B cell (primary cell): Measurements from ENCODE around the gene PTCD1. TPM values are rescaled to one million over a fixed set of nuclear protein-coding genes. Genes with fewer than 3 reads are reported as not detected.

Source experiments
- ATAC-seq: fragments of 200-7000 bp; cut with Tn5 transposase; one replicate; pipeline ENCODE4 v1.10.0; 2021; ENCODE audit warnings: low read depth, mild to moderate bottlenecking, moderate number of reproducible peaks, moderate library complexity
- CTCF ChIA-PET: fragments of 350-600 bp; sonication (Branson Sonifier 250); formaldehyde crosslinking; loops from one replicate; lab custom pipeline; 2021; ENCODE audit warnings: antibody characterized with exemption, inconsistent platforms; lab: Charles Lee
- POLR2A ChIA-PET: fragments of 350-600 bp; sonication (Branson Sonifier 250); formaldehyde crosslinking; loops from one replicate; lab custom pipeline; 2021; ENCODE audit warnings: antibody characterized with exemption; lab: Charles Lee
- DNase-seq: peaks from one replicate; pipeline ENCODE4 v3.0.0; 2013
- H2AFZ ChIP-seq: 2 replicates; pipeline ENCODE4 v1.6.1; 2012; ENCODE audit warnings: mild to moderate bottlenecking, low read depth, low read length; ENCODE audit not compliant: insufficient read depth, poor library complexity, severe bottlenecking
- H3K27ac ChIP-seq, 2 donors: 1 replicate in 1 of 2; 2 replicates in 1 of 2; pipeline ENCODE4 v1.5.1; 2012 to 2013; ENCODE audit warnings: low read length in 2 of 2, mild to moderate bottlenecking in 2 of 2, moderate library complexity in 1 of 2
- H3K27me3 ChIP-seq, 4 experiments: fragments of 200-600 bp in 1 of 4; sonication (generic) in 1 of 4; replicated peaks in 1 of 4; 1 replicate in 2 of 4; 2 replicates in 2 of 4; pipeline versions ENCODE4 v1.6.1 to v1.7.0; 2013 to 2016; ENCODE audit warnings: low read length in 3 of 4, mild to moderate bottlenecking in 2 of 4, mixed read lengths in 1 of 4, moderate library complexity in 1 of 4; ENCODE audit not compliant: insufficient read depth in 4 of 4, control insufficient read depth in 3 of 4; ENCODE audit errors: control extremely low read depth in 1 of 4
- H3K36me3 ChIP-seq, 2 experiments: replicated peaks in 1 of 2; 1 replicate in 1 of 2; 2 replicates in 1 of 2; pipeline versions ENCODE4 v1.6.1 to v1.7.1; 2013; ENCODE audit warnings: low read length in 1 of 2; ENCODE audit not compliant: insufficient read depth in 2 of 2, control insufficient read depth in 1 of 2; ENCODE audit errors: control extremely low read depth in 1 of 2, extremely low read depth in 1 of 2
- H3K4me1 ChIP-seq, 2 donors: fragments of 200-600 bp in 1 of 2; sonication (generic) in 1 of 2; 1 replicate in 1 of 2; 2 replicates in 1 of 2; pipeline versions ENCODE4 v1.5.1 to v1.6.1; 2013 to 2017; ENCODE audit warnings: low read length in 2 of 2; ENCODE audit not compliant: control insufficient read depth in 2 of 2, insufficient read depth in 2 of 2
- H3K4me2 ChIP-seq: replicated peaks from 2 replicates; pipeline ENCODE3; 2012; ENCODE audit warnings: mild to moderate bottlenecking, low read depth, low read length; ENCODE audit not compliant: poor library complexity, severe bottlenecking
- H3K4me3 ChIP-seq, 5 experiments: fragments of 200-600 bp in 1 of 5; sonication (generic) in 1 of 5; 1 replicate in 3 of 5; 2 replicates in 2 of 5; pipeline versions ENCODE4 v1.5.1 to v1.7.0; 2011 to 2016; ENCODE audit warnings: low read length in 4 of 5, mild to moderate bottlenecking in 4 of 5, low read depth in 2 of 5, control low read depth in 1 of 5, moderate library complexity in 1 of 5; ENCODE audit not compliant: insufficient read depth in 1 of 5; ENCODE audit errors: control extremely low read depth in 1 of 5, extremely low read depth in 1 of 5
- H3K79me2 ChIP-seq: fragments of 200-600 bp; sonication (generic); one replicate; pipeline ENCODE4 v1.6.0; 2016; ENCODE audit warnings: low read length; ENCODE audit not compliant: control insufficient read depth, insufficient read depth
- H3K9ac ChIP-seq: fragments of 200-600 bp; sonication (generic); 2 replicates; pipeline ENCODE4 v1.6.1; 2017; ENCODE audit warnings: mild to moderate bottlenecking, low read length, moderate library complexity
- H3K9me3 ChIP-seq, 3 donors: one replicate each; pipeline versions ENCODE4 v1.6.1 to v1.7.1; 2013; ENCODE audit warnings: low read length in 2 of 3; ENCODE audit not compliant: control insufficient read depth in 2 of 3, insufficient read depth in 1 of 3; ENCODE audit errors: control extremely low read depth in 1 of 3
- H4K20me1 ChIP-seq: 2 replicates; pipeline ENCODE4 v1.6.0; 2012; ENCODE audit warnings: mild to moderate bottlenecking, low read length; ENCODE audit not compliant: insufficient read depth, control insufficient read depth, poor library complexity, severe bottlenecking
- H3K27ac Mint-ChIP-seq: one replicate; pipeline ENCODE4 v1.8.0; 2021; ENCODE audit warnings: mixed read lengths
- H3K27me3 Mint-ChIP-seq: one replicate; pipeline ENCODE4 v1.8.0; 2021; ENCODE audit warnings: mixed read lengths
- H3K4me1 Mint-ChIP-seq: one replicate; pipeline ENCODE4 v1.8.0; 2021; ENCODE audit warnings: mixed read lengths
- H3K4me3 Mint-ChIP-seq: one replicate; pipeline ENCODE4 v1.8.0; 2021; ENCODE audit warnings: mixed read lengths
- H3K9me3 Mint-ChIP-seq: one replicate; pipeline ENCODE4 v1.8.0; 2022; ENCODE audit warnings: mixed read lengths; ENCODE audit not compliant: insufficient read depth
- EZH2 ChIP-seq: IDR thresholded peaks from 2 replicates; pipeline ENCODE4 v1.6.1; 2012; ENCODE audit warnings: borderline replicate concordance, low read depth, mild to moderate bottlenecking, moderate library complexity, low read length; ENCODE audit not compliant: insufficient read depth, poor library complexity, severe bottlenecking
- WGBS: methylation state at CpG from one replicate; pipeline ENCODE4 v1.1.5; 2013; ENCODE audit warnings: missing lambda C conversion rate; ENCODE audit not compliant: insufficient coverage; 5-methylcytosine and 5-hydroxymethylcytosine counted together
- intact Hi-C: fragments of 100-400 bp; cut with micrococcal nuclease; formaldehyde crosslinking; loops from one replicate; pipeline ENCODE4 v1.10.0; 2022
- polyA plus RNA-seq: library from polyadenylated mRNA; depleted of rRNA; stranded (reverse); fragments of >200 nt; gene quantifications from 2 replicates; pipeline ENCODE4 v1.2.3, GENCODE V29; 2012
- total RNA-seq, 2 donors: library from RNA; stranded (reverse); fragments of 120-200 nt in 1 of 2; gene quantifications; 1 replicate in 1 of 2; 2 replicates in 1 of 2; pipeline versions ENCODE4 v1.2.3 to v1.2.4, GENCODE V29; 2013 to 2022
- TF ChIP-seq, protein P1 (sequence below): fragments of 200-600 bp; IDR thresholded peaks from one replicate; pipeline ENCODE4 v1.8.0; 2022; ENCODE audit warnings: antibody characterized with exemption, mild to moderate bottlenecking

The PTCD1 gene
- total and polyA plus RNA-seq, 2 donors (not counting 1 experiment from before 2014, with no cell fraction given): 9.7 to 14.8 TPM

DNA sequence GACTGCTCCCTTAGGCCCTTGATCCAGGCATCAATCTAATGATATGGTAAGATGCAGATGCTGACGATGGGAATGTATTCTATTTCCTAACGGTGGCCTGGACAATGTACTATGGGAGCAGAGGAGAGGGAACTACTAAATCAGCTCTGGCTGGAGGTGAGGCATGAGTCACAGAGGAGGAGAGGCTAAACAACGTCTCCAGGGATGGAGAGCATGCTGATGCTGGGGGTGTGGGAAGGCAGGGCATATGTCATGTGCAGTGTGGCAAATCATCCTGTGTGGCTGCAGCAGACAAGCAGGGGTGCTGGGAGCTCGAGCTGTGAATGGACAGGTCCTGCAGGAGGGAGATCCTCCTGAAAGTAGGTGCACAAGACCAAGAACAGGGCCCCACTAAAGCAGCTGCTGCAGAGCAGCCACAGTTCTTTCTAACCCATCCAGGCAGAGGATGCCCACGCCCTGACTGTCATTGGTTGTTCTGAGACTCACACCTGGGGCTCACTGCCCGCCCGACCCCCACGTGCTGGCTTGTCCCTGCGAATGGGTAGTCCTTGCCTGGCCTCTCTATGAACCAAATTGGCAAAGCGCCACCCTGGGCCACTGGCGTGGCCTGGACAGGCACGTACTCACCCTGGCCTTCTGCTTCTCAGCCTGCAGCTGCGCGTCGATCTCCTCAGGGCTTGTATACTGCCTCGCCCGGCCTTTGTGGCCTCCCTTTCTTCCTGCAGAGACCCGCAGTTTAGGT lies 34.2 kb downstream of the PTCD1 start:
- H3K4me1 Mint-ChIP-seq: peaks cover 38% of the 10 kb centered on the region
- no peak overlapping the region for H3K4me2 ChIP-seq
- peaks cover 58% of the 10 kb centered on the region for H3K79me2 ChIP-seq
- H3K27ac ChIP-seq: no peak overlapping the region
- no peaks in the 10 kb centered on the region for H3K27me3 Mint-ChIP-seq
- no peak for DNase-seq
- H3K9me3 Mint-ChIP-seq: no peaks in the 10 kb centered on the region
- H4K20me1 ChIP-seq: peaks cover 67% of the 10 kb centered on the region
- CTCF ChIA-PET: interaction anchor here (1.1 kb wide), 1 partner anchor 17 kb away, joined by 3 read pairs; no protein-coding TSS in a partner anchor
- H3K36me3 ChIP-seq: peaks cover 7 to 44% of the 10 kb centered on the region in 2 experiments
- peaks cover 17 to 22% of the 10 kb centered on the region in 2 donors for H3K4me1 ChIP-seq
- 97% methylated on average over 18 of the region's 18 CpGs for WGBS
- no peak for TF ChIP-seq EZH2
- TF ChIP-seq, protein P1, sequence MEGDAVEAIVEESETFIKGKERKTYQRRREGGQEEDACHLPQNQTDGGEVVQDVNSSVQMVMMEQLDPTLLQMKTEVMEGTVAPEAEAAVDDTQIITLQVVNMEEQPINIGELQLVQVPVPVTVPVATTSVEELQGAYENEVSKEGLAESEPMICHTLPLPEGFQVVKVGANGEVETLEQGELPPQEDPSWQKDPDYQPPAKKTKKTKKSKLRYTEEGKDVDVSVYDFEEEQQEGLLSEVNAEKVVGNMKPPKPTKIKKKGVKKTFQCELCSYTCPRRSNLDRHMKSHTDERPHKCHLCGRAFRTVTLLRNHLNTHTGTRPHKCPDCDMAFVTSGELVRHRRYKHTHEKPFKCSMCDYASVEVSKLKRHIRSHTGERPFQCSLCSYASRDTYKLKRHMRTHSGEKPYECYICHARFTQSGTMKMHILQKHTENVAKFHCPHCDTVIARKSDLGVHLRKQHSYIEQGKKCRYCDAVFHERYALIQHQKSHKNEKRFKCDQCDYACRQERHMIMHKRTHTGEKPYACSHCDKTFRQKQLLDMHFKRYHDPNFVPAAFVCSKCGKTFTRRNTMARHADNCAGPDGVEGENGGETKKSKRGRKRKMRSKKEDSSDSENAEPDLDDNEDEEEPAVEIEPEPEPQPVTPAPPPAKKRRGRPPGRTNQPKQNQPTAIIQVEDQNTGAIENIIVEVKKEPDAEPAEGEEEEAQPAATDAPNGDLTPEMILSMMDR: no peak
- intact Hi-C loops: no loop called here
- POLR2A ChIA-PET: no interaction called here
- no peaks in the 10 kb centered on the region for H3K27me3 ChIP-seq
- ATAC-seq: no peak
- no peaks in the 10 kb centered on the region for H3K9me3 ChIP-seq
- no peak overlapping the region for H2AFZ ChIP-seq
- no peak overlapping the region for H3K4me3 ChIP-seq
- H3K27ac Mint-ChIP-seq: peak overlapping the region; percentile 37
- H3K9ac ChIP-seq: no peak overlapping the region
- H3K4me3 Mint-ChIP-seq: no peak overlapping the region

DNA sequence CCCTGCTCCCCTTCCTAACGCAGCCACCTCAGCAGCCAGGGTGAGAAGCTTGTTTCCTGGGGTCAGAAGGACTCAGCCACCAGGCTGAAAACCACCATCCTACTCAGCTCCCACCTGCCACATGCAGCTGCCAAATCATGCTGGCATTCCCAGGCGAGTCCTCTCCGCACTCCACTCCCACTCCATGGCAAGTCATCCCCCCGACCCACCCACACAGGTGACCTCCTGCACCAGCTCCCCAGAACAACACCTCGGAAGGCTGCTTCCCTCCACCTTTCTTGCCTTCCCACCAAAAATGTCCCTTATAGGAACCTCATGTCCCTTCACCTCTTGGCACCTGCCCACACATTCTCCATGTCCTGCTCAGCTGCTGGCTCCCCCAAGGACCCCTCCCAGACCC lies 34.8 kb downstream of the PTCD1 start:
- H3K4me3 Mint-ChIP-seq: no peak overlapping the region

More for the DNA sequence above, 34.8 kb downstream of the PTCD1 start:
- intact Hi-C loops: no loop called here
- Histone ChIP-seq H3K9me3 (no peaks in the 10 kb centered on the region), H4K20me1 (peaks cover 66% of the 10 kb centered on the region), H3K36me3 (peaks cover 7 to 48% of the 10 kb centered on the region in 2 experiments), H2AFZ (no peak overlapping the region), H3K9ac (no peak overlapping the region), H3K4me1 (peaks cover 16 to 20% of the 10 kb centered on the region in 2 donors), H3K4me3 (no peak overlapping the region), H3K79me2 (peaks cover 52% of the 10 kb centered on the region), H3K4me2 (no peak overlapping the region), H3K27me3 (no peaks in the 10 kb centered on the region), H3K27ac (no peak overlapping the region)
- 92% methylated on average over 5 of the region's 5 CpGs for WGBS
- Mint-ChIP-seq H3K27ac (peak overlapping the region; percentile 57), H3K9me3 (no peaks in the 10 kb centered on the region), H3K27me3 (no peaks in the 10 kb centered on the region), H3K4me1 (peaks cover 31% of the 10 kb centered on the region)
- ATAC-seq (no peak), DNase-seq (no peak)
- TF ChIP-seq, protein P1: no peak
- TF ChIP-seq EZH2: no peak
- CTCF ChIA-PET: interaction anchor here (0.5 to 1.1 kb wide), 2 partner anchors 16 to 41 kb away, joined by 3 read pairs; no protein-coding TSS in a partner anchor
- POLR2A ChIA-PET: interaction anchor here (0.6 kb wide), 1 partner anchor 25 kb away, joined by 7 read pairs; no protein-coding TSS in a partner anchor
